ENCODE results near the gene THBS2. TPM values are rescaled to one million over a fixed set of nuclear protein-coding genes. Genes with fewer than 3 reads are reported as not detected.
"Not testable (repeated sequence)": the region's sequence is repeated elsewhere in the genome, so short reads cannot be mapped to it uniquely, and the experiment has no call there.

The THBS2 gene
- total RNA-seq, 2 donors from 2014 or later = 358 to 373 TPM

- no peak for DNase-seq (ENCODE audit: low spot score)
- intact Hi-C loops (cut with DNase I) = no loop called here
Observed at GRCh38 chr6:169277619-169278018, 24.0 kb upstream of the THBS2 start.

DNA sequence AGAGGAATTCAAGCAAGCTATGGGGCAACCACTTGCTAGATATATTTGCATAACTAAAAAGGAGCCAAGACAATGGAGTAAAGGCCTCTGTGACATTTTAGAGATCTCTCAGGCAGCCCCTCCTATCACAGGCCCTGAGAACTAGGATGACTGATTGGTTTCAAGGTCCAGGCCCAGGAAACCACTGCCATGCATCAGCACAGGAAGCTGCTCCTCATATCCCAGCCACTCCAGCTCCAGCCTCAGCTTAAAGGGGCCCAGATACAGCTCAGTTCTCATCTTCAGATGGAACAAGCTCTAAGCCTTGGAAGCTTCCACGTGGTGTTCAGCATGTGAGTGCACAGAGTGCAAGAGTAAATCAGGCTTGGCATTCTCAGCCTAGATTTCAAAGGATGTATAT lies 21.1 kb upstream of the THBS2 start:
- intact Hi-C loops (cut with DNase I) = no loop called here
- DNase-seq (ENCODE audit: low spot score) = no peak

DNA sequence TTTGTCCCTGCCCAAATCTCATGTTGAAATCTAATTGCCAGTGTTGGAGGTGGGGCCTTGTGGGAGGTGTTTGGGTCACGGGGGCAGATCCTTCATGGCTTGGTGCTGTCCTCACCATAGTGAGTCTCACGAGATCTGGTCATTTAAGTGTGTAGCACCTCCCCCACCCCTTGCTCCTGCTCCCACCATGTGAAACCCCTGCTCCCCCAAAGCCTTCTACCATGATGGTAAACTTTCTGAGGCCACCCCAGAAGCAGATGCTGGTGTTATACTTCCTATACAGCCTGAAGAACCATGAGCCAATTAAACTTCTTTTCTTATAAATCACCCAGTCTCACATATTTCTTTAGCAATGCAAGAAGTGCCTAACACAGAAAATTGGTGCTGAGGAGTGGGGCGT lies 19.9 kb upstream of the THBS2 start:
- DNase-seq (ENCODE audit: low spot score) = no peak
- intact Hi-C loops (cut with DNase I) = no loop called here

GRCh38 chr6:169271877-169272216 lies 18.2 kb upstream of the THBS2 start:
- DNase-seq (ENCODE audit: low spot score) = no peak
- intact Hi-C loops (cut with DNase I) = no loop called here

DNA sequence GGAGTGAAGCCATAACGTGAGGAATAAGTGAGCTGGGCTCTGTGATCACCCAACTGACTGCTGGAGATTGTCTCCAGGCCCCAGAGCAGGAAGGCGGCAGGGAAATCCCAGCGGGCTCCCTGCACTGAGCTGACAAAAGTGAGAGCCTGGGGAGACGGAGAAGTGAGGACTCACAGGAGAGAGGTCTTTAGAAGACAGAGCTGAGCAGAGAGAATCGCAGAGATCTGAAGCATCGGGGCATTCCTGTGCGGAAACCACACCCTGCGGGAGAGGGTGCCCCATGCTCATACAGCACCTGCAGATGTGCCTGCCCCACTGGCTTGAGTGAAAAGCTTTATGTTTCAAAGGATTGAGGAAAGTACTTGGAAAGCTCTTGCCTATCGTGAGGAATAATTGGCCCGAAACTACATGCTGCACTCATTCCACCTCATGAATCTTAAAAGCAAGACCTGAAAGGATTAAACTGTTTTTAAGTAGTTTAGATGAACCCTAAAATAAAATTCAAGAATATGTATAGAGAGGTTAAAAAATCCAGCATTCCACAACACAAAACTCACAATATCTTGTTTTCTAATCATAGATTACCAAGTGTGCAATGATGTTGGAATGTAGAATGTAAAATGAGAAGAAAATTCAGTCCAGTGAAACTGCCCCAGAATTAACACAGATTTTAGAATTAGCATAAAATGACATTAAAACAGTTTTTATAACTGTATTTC lies 17.7 kb upstream of the THBS2 start:
- intact Hi-C loops (cut with DNase I) = no loop called here
- DNase-seq (ENCODE audit: low spot score) = no peak

GRCh38 chr6:169270077-169270380 lies 16.4 kb upstream of the THBS2 start:
- intact Hi-C loops (cut with DNase I); DNase-seq (ENCODE audit: low spot score): not testable (repeated sequence)

DNA sequence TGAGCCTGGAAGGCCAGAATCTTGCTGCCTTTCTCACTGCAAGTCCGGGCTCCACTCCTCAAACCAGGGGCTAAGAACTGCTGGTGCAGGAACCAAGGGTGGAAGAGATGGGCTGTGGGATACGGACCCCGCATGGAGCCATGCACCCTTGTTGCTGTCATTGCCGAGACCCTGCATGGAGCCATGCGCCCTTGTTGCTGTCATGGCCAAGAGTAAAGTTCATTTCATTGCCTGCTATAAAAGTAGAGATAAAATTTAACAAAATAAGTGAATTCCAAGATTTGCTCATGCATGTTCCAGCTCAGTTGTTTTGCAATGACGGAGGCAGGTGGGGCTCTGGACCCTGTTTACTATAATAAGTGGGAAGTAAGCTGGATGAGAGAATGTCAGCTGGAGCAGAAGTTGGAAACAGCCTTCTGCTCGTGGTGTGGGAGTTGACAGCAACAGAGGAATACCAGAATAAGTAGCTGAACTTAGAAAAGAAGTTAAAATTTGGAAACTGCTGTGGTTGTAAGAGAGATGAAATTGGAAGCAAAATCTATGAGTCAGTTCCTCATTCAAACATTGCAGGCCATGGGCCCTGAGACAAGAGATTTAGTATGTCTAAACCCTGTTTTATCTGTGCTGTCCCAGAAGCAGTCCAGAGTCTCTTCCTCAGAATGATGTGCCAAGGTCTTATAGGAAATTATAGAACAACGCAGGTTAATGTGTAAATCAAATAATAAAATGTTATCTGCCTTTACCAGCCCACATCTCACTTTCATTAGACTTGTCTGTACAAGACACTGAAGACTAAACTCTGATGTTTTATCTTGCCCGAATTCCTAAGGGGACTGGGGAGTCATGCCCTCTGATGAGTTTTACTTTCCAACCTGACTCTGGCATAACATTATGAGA lies 15.8 kb upstream of the THBS2 start:
- intact Hi-C loops (cut with DNase I) = no loop called here
- DNase-seq (ENCODE audit: low spot score) = no peak

DNA sequence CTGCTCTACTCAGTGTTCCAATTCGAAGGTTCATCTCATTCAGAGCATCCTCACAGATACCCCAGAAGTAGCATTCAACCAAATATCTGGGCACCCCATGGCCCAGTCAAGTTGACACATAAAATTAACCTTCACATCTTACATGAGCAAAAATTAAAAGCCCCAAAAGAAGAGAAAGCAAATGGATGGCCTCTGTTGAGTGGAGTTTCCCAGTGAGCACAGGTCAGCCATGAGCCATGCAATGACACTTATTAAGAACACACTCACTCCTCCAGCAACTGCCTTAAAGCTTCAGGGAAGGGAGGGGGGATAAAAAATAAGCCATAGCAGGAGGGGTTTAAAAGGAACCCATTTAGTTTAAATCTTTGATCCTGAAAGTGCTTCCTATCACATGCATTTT lies 14.6 kb upstream of the THBS2 start:
- intact Hi-C loops (cut with DNase I) = no loop called here
- DNase-seq (ENCODE audit: low spot score) = no peak

DNA sequence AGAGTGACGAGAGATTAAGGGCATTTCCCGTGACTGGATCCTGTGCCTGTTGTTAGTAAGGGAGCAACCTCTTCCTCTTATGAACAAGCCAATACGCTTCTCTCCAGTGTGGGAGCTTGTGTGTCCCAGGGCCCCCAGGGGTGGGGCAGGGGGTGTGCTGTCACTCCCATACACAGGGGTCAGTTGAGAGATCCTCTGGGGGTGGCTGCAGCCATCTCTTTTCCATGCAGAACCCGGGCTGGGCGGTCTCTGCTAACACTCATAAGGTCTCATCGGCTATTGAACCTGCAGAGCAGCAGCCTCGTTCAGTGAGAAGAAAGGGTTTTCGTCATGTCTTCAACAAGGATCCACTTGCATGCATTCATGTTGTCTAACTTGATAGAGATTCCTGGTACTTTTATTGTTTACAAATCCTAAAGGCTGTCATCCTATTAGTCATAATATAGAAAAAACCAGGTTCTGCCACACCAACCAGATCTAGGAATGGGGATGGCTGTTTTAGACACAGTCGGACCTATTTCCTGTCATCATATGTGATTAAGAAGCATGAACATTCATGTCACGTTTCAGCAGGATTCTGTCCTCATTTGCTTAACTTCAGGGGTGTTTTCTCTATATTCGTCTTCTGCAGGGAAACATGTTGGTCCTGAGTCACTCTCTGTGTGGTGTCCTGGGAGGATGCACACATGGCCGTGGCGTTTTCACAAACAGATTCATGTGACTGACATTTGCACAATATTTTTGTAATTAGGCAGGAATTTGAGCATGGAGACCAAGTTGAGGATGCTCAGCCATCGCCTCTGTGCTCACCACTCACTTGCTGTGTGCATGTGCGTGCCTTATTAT lies 13.3 kb upstream of the THBS2 start:
- no peak for DNase-seq (ENCODE audit: low spot score)
- intact Hi-C loops (cut with DNase I) = no loop called here

GRCh38 chr6:169266261-169266660 lies 12.6 kb upstream of the THBS2 start:
- DNase-seq (ENCODE audit: low spot score) = no peak
- intact Hi-C loops (cut with DNase I) = no loop called here

GRCh38 chr6:169265486-169266131 lies 12.0 kb upstream of the THBS2 start:
- intact Hi-C loops (cut with DNase I) = no loop called here
- no peak for DNase-seq (ENCODE audit: low spot score)

- peak; percentile 80 for DNase-seq (ENCODE audit: low spot score)
- intact Hi-C loops (cut with DNase I) = no loop called here
Observed at GRCh38 chr6:169263836-169264608, 10.4 kb upstream of the THBS2 start.

DNA sequence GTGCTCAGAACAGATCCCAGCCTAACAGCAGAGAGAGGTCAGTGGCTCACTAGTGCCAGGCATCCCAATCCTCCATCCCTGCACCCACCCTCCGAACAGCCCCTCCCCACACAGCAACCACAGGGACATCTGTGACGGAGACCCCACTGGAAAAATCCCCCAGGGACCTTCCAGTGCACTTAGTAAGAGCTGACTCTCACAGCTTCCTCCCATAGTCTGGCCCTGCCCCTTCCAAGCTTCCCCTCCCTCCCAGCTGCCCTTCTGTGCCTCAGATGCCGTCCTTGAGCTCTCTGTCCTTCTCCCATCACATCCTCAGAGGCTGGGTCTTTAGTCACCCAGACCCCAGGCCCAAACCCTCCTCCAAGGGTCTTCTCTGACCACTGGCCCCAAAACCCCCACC lies 9.7 kb upstream of the THBS2 start:
- intact Hi-C loops (cut with DNase I) = no loop called here

DNA sequence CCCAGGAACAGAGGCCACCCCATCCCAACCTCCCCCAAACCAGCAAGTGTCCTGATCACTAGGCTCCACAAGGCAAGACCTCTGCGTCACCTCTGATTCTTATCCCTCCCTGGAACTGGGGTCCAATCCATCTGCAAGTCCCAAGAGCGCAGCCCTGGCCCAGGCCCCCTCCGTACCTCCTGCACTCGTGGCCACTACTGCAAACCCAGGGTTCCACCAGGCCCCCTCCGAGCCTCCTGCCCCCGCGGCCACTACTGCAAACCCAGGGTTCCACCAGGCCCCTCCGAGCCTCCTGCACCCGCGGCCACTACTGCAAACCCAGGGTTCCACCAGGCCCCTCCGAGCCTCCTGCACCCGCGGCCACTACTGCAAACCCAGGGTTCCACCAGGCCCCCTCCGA lies 9.0 kb upstream of the THBS2 start:
- intact Hi-C loops (cut with DNase I) = not testable (repeated sequence)
- DNase-seq (ENCODE audit: low spot score) = peak; percentile 38

More for the DNA sequence above, 9.7 kb upstream of the THBS2 start:
- no peak for DNase-seq (ENCODE audit: low spot score)

- intact Hi-C loops (cut with DNase I) = no loop called here
- DNase-seq (ENCODE audit: low spot score) = peak; percentile 54
Observed at GRCh38 chr6:169256518-169256917, 2.9 kb upstream of the THBS2 start.

DNA sequence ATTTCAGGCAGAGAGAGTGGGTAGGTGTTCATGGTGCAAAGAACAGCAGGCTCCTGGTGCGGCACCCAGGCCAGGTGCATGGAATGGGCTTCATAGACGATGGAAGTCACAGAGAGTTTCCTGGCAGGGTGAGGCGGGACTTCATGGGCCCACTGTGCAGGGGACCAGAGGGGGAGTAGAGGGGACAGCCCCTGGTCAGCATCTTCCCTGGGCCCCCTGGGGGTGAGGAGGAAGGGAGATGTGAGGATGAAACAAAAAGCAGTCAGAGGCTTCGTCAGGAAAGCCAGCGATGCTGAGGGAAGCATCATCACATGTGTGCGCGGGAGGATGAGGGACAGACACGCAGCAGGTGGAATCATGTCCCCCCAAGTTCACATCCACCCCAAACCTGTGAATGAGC lies 2.4 kb upstream of the THBS2 start:
- intact Hi-C loops (cut with DNase I) = no loop called here
- peak; percentile 54 for DNase-seq (ENCODE audit: low spot score)

DNA sequence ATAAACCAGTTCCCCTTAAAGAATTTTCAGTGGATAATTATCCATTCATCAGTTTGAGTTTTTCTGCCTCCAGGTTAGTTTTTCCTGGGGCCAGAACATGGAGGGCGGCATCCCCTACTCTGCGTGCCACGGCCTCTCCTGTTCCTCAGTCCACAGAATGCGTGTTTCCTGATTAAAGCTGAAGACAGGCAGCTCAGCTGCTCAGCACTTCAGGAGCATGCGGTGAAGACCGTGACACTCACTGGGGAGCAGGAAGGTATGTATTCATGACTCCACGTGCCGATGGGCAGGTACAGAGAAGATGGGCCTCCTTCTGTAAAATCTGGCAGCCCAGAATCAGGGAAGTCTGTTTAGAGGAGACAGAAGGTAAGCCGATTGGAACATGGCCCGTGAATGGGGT lies 2.0 kb upstream of the THBS2 start:
- DNase-seq (ENCODE audit: low spot score) = no peak
- intact Hi-C loops (cut with DNase I) = no loop called here

GRCh38 chr6:169254456-169255316 lies 1.0 kb upstream of the THBS2 start:
- intact Hi-C loops (cut with DNase I) = no loop called here
- peak; percentile 83 for DNase-seq (ENCODE audit: low spot score)
